Ascending aorta (tissue), 2 donors: ENCODE data around the gene ATL3. TPM values are rescaled to one million over a fixed set of nuclear protein-coding genes. Genes with fewer than 3 reads are reported as not detected.

ENCODE experiments used
- DNase-seq, 2 donors: peaks; one replicate each; pipeline ENCODE4 v3.0.0-alpha.2; 2019; ENCODE audit warnings: low spot score in 2 of 2
- H3K27ac ChIP-seq, 2 donors: fragments of 200-600 bp; sonication (generic); one replicate each; pipeline ENCODE4 v1.5.1; 2016 to 2017; ENCODE audit warnings: mild to moderate bottlenecking in 1 of 2
- H3K27me3 ChIP-seq: fragments of 200-600 bp; sonication (generic); one replicate; pipeline ENCODE4 v1.5.1; 2017
- H3K36me3 ChIP-seq, 2 donors: fragments of 200-600 bp; sonication (generic); one replicate each; pipeline ENCODE4 v1.5.1; 2016
- H3K4me1 ChIP-seq, 2 donors: fragments of 200-600 bp; sonication (generic); one replicate each; pipeline ENCODE4 v1.5.1; 2016 to 2017; ENCODE audit warnings: mild to moderate bottlenecking in 1 of 2
- H3K4me3 ChIP-seq, 2 donors: fragments of 200-600 bp; sonication (generic); one replicate each; pipeline ENCODE4 v1.5.1; 2016 to 2017; ENCODE audit warnings: mild to moderate bottlenecking in 1 of 2
- H3K9me3 ChIP-seq, 2 donors: fragments of 200-600 bp; sonication (generic); one replicate each; pipeline ENCODE4 v1.5.1; 2016
- CTCF ChIP-seq, 3 experiments: fragments of 200-600 bp in 2 of 3; fragments of 450-650 bp in 1 of 3; sonication (generic) in 2 of 3; IDR thresholded peaks; one replicate each; pipeline ENCODE4 v1.5.1; 2016 to 2019; ENCODE audit warnings: antibody characterized with exemption in 3 of 3, mild to moderate bottlenecking in 1 of 3, moderate library complexity in 1 of 3
- intact Hi-C: fragments of 100-400 bp; cut with DNase I; formaldehyde crosslinking; loops from one replicate; pipeline ENCODE4 v1.15.1; 2023
- total RNA-seq: library from RNA; depleted of rRNA; stranded (reverse); fragments of >200 nt; gene quantifications from one replicate; pipeline ENCODE4 v1.1.0, GENCODE V29; 2016

The ATL3 gene
- 77.3 TPM for total RNA-seq

- H3K4me1 ChIP-seq = peaks cover 13 to 36% of the 10 kb centered on the region in 2 donors
- no peaks in the 10 kb centered on the region for H3K27me3 ChIP-seq
- H3K4me3 ChIP-seq = peak within 1 kb of the TSS; percentile 93 to 95
- intact Hi-C loops = loop anchor here (1.0 to 10.0 kb wide), 3 partner anchors 10 to 143 kb away; partner anchors contain the start of genes PLAAT3, RTN3 and SPINDOC
- DNase-seq = peak; percentile 89 to 99
- peak in 1 of 3 experiments; percentile 20 for TF ChIP-seq CTCF (IDR thresholded peaks at IDR 0.05)
- peaks cover 0 to 4% of the 10 kb centered on the region in 2 donors for H3K36me3 ChIP-seq
- no peaks in the 10 kb centered on the region for H3K9me3 ChIP-seq
- peak within 1 kb of the TSS; percentile 100 for H3K27ac ChIP-seq
These were observed at the start of gene ATL3 for GRCh38 chr11:63671322-63672155. TSS of gene ATL3 (minus strand) at chr11:63671376. CDS start at chr11:63671335, 41 bp downstream.

GRCh38 chr11:63720611-63721010 lies 49.4 kb upstream of the ATL3 start:
- Histone ChIP-seq H3K36me3 (no peaks in the 10 kb centered on the region), H3K9me3 (no peaks in the 10 kb centered on the region), H3K4me3 (no peak overlapping the region), H3K27me3 (no peaks in the 10 kb centered on the region), H3K27ac (no peak overlapping the region), H3K4me1 (no peaks in the 10 kb centered on the region)
- no peak for DNase-seq
- intact Hi-C loops = no loop called here
- TF ChIP-seq CTCF (IDR thresholded peaks at IDR 0.05) = no peak

GRCh38 chr11:63719987-63720386 lies 48.8 kb upstream of the ATL3 start:
- DNase-seq = no peak
- TF ChIP-seq CTCF (IDR thresholded peaks at IDR 0.05) = no peak
- H3K27ac ChIP-seq = no peak overlapping the region
- no peaks in the 10 kb centered on the region for H3K4me1 ChIP-seq
- no peaks in the 10 kb centered on the region for H3K27me3 ChIP-seq
- H3K4me3 ChIP-seq = no peak overlapping the region
- H3K36me3 ChIP-seq = no peaks in the 10 kb centered on the region
- no peaks in the 10 kb centered on the region for H3K9me3 ChIP-seq
- intact Hi-C loops = no loop called here

- no peak for TF ChIP-seq CTCF (IDR thresholded peaks at IDR 0.05)
- intact Hi-C loops = no loop called here
- no peaks in the 10 kb centered on the region for H3K4me1 ChIP-seq
- H3K27ac ChIP-seq = no peak overlapping the region
- no peaks in the 10 kb centered on the region for H3K27me3 ChIP-seq
- DNase-seq = no peak
- H3K9me3 ChIP-seq = no peaks in the 10 kb centered on the region
- H3K36me3 ChIP-seq = no peaks in the 10 kb centered on the region
- no peak overlapping the region for H3K4me3 ChIP-seq
These were observed 47.8 kb upstream of the ATL3 start for GRCh38 chr11:63719001-63719400.

GRCh38 chr11:63716046-63716445 lies 44.9 kb upstream of the ATL3 start:
- no peaks in the 10 kb centered on the region for H3K36me3 ChIP-seq
- H3K9me3 ChIP-seq = no peaks in the 10 kb centered on the region
- TF ChIP-seq CTCF (IDR thresholded peaks at IDR 0.05) = no peak
- intact Hi-C loops = no loop called here
- no peak overlapping the region for H3K27ac ChIP-seq
- H3K27me3 ChIP-seq = no peaks in the 10 kb centered on the region
- H3K4me1 ChIP-seq = no peaks in the 10 kb centered on the region
- DNase-seq = no peak
- no peak overlapping the region for H3K4me3 ChIP-seq
